Mucosa of descending colon (tissue), 3 donors: ENCODE data around the gene CELSR2. TPM values are rescaled to one million over a fixed set of nuclear protein-coding genes. Genes with fewer than 3 reads are reported as not detected.
"Not testable (repeated sequence)": the region's sequence is repeated elsewhere in the genome, so short reads cannot be mapped to it uniquely, and the experiment has no call there.

Experiments
- ATAC-seq: fragments of 200-7000 bp; cut with Tn5 transposase; one replicate; pipeline ENCODE4 v1.9.1; 2020; ENCODE audit warnings: mild to moderate bottlenecking, moderate library complexity
- DNase-seq, 3 donors: peaks; one replicate each; pipeline ENCODE4 v3.0.0-alpha.2; 2020
- H3K36me3 ChIP-seq: fragments of 200-600 bp; one replicate; pipeline ENCODE4 v1.8.0; 2021; ENCODE audit warnings: low read depth, mild to moderate bottlenecking
- H3K4me1 ChIP-seq: fragments of 200-600 bp; one replicate; pipeline ENCODE4 v1.8.0; 2021; ENCODE audit warnings: low read depth, mild to moderate bottlenecking
- H3K4me3 ChIP-seq: fragments of 200-600 bp; one replicate; pipeline ENCODE4 v1.8.0; 2021; ENCODE audit warnings: mild to moderate bottlenecking
- H3K9me3 ChIP-seq: fragments of 200-600 bp; one replicate; pipeline ENCODE4 v1.8.0; 2021; ENCODE audit warnings: mild to moderate bottlenecking
- intact Hi-C, 2 donors: fragments of 100-400 bp; cut with DNase I in 1 of 2; cut with micrococcal nuclease in 1 of 2; formaldehyde crosslinking; loops; one replicate each; pipeline versions ENCODE4 v1.11.0 to v1.11.1; 2022; cut with DNase I, micrococcal nuclease
- total RNA-seq, 3 donors: library from RNA; stranded (reverse); fragmentation: NEBNext Ultra II Directional in 2 of 3; extraction: Animal tissue kit (Norgen Biotek cat#: 25700) in 2 of 3; gene quantifications; one replicate each; pipeline versions ENCODE4 v1.2.1 to v1.2.4, GENCODE V29; 2021 to 2023
- TF ChIP-seq, protein P1 (sequence below): fragments of 200-600 bp; IDR thresholded peaks from one replicate; pipeline ENCODE4 v1.8.0; 2022; ENCODE audit warnings: antibody characterized with exemption, mild to moderate bottlenecking
- donor health status: DM: no; HTN: no; CAD: no; lungs with moderate emphysema.
- donor health status: DM: no; HTN: no; CAD: no.
- donor health status: DM: no; HTN: yes; CAD: no.

Gene CELSR2
- total RNA-seq, 3 donors from 2014 or later = 2.8 to 14.7 (median 3.2) TPM

DNA sequence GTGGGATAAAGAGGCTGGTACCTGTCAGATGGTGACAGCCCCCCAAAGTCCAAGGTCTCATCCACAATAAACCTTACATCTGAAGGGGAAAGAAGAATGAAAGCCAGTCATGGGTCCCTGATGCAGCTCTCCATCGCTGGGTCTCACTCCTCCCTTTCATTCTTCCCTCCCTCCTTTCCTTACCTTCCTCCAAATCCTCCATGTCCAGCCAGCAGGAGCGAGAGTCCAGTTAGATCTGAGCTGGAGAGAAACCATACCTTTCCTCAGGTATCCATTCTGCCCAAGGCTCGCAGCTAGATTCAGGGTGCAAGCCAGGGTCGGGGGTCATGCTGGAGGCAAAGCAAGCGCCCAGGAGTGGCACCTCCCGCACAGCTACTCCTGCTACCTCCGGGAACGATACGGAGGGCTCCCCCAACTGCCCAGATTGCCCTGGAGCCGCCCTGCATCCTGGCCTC, 33.2 kb downstream of the CELSR2 start:
- Histone ChIP-seq H3K9me3 (no peaks in the 10 kb centered on the region), H3K36me3 (no peaks in the 10 kb centered on the region), H3K4me1 (peaks cover 16% of the 10 kb centered on the region), H3K4me3 (no peak overlapping the region)
- no peak for DNase-seq
- intact Hi-C loops = no loop called here
- peak; percentile 18 for ATAC-seq
- TF ChIP-seq, protein P1, sequence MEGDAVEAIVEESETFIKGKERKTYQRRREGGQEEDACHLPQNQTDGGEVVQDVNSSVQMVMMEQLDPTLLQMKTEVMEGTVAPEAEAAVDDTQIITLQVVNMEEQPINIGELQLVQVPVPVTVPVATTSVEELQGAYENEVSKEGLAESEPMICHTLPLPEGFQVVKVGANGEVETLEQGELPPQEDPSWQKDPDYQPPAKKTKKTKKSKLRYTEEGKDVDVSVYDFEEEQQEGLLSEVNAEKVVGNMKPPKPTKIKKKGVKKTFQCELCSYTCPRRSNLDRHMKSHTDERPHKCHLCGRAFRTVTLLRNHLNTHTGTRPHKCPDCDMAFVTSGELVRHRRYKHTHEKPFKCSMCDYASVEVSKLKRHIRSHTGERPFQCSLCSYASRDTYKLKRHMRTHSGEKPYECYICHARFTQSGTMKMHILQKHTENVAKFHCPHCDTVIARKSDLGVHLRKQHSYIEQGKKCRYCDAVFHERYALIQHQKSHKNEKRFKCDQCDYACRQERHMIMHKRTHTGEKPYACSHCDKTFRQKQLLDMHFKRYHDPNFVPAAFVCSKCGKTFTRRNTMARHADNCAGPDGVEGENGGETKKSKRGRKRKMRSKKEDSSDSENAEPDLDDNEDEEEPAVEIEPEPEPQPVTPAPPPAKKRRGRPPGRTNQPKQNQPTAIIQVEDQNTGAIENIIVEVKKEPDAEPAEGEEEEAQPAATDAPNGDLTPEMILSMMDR = no peak

DNA sequence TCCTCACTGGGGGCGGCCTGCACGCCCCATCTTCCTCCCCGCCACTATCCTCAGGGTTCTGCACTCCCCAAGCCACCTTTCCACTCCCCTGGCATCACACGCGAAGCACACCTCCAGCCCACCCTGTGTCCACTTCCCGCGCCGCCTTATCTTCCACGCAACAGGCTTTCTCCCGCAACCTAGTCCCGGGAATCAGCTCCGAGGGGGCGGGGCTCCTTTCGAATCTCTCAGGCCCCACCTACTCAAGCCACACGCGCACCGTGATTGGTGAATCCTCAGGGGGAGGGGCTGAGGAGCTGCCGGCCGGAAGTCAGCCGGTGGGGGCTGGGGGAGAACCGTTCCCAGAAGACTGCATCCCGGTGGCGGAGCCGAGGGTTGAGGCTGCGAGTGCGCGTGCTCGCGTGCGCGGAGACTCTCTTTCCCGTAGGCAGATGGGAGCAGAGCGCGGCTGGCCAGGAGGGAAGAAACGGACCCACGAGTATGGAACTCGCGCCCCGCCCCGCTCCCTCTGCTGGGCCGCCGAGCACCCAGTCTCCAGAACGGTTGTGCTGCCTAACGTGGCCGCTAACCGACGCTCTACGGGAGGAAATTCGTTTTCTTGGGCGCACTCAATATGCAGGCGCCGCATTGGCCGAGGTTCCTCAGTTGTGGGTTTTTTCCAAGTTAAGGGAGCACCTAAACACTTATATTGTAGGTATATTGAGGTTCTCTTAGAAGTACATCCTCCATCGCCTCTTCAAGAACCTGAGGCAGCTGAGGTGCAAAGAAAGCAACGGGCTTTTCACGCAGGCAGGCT, 33.8 kb downstream of the CELSR2 start, which contains the start of gene PSRC1:
PSRC1 (minus strand) TSS at position 194 of the 796 bp plus-strand sequence.
- peak; percentile 96 to 99 (median 97) for DNase-seq
- peak within 1 kb of the TSS; percentile 34 for H3K4me3 ChIP-seq
- peak; percentile 99 for ATAC-seq
- TF ChIP-seq, protein P1 = peak; percentile 19
- no peaks in the 10 kb centered on the region for H3K36me3 ChIP-seq
- peaks cover 12% of the 10 kb centered on the region for H3K4me1 ChIP-seq
- intact Hi-C loops = no loop called here
- no peaks in the 10 kb centered on the region for H3K9me3 ChIP-seq

DNA sequence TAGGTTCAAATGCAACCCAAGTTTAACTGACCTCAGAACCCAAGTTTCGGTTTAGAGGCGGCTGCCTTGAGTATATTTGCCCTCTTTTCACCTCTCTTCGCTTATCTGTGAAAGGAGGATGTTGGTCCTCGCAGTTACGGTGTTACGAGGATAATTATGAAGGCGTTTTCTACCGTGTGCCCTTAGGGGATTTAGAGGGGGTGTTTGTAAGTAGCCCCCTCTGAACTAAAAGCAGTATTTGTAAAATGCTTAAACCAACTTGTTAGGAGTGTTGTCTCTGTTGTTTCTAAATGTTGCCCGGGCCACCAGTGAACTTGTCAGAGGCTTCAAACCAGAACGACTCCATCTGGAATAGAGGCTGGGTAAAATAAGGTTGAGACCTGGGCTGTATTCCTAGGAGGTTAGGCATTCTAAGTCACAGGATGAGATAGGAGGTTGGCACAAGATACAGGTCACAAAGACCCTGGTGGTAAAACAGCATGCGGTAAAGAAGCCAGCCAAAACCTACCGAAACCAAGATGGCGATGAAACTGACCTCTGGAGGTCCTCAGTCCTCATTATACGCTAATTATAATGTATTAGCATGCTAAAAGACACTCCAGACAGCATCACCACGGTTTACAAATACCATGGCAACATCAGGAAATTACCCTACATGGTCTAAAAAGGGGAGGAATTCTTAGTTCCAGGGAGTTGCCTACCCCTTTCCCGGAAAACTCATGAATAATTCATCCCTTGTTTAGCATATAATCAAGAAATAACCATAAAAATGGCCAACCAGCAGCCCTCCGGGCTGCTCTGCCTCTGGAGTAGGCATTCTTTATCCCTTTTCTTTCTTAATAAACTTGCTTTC, 34.6 kb downstream of the CELSR2 start:
- intact Hi-C loops = no loop called here
- peaks cover 12% of the 10 kb centered on the region for H3K4me1 ChIP-seq

DNA sequence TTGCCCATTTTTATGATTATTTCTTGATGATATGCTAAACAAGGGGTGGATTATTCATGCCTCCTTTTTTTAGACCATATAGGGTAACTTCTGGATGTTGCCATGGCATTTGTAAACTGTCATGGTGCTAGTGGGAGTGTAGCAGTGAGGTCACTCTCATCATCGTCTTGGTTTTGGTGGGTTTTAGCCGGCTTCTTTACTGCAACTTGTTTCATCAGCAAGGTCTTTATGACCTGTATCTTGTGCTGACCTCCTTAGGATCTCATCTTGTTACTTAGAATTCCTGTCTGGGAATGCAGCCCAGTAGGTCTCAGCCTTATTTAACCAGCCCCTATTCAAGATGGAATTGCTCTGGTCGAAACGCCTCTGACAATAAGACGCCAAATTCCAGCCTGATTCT, 37.4 kb downstream of the CELSR2 start:
- H3K36me3 ChIP-seq, intact Hi-C loops, H3K4me3 ChIP-seq, DNase-seq, H3K9me3 ChIP-seq, ATAC-seq: not testable (repeated sequence)
- peaks cover 12% of the 10 kb centered on the region for H3K4me1 ChIP-seq

More for the DNA sequence above, 34.6 kb downstream of the CELSR2 start:
- DNase-seq (no peak), ATAC-seq (peak; percentile 27)
- Histone ChIP-seq H3K4me3 (peak overlapping the region; percentile 34), H3K9me3 (no peaks in the 10 kb centered on the region), H3K36me3 (no peaks in the 10 kb centered on the region)
- TF ChIP-seq, protein P1 = no peak

DNA sequence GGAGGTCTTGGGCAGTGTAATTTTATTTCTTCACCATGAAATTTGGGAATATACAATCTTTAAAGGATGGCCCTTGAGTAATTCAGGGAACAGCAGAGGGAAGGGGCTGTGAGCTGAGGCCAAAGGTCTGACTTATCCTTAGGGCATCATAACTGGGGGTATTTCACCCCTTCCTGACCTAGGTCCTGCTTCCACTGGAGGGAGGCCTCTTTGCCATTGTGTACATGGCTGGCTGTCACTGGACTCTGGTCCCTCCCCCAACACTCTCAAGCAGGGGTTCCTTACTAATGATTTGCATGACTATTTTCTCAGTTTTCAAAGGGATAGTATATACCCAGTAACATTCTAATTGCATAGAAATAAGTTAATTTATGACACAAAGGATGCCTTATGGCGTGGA, 40.8 kb downstream of the CELSR2 start:
- ATAC-seq = no peak
- TF ChIP-seq, protein P1 = no peak
- no peaks in the 10 kb centered on the region for H3K36me3 ChIP-seq
- intact Hi-C loops = no loop called here
- H3K4me3 ChIP-seq = no peak overlapping the region
- DNase-seq = no peak
- H3K4me1 ChIP-seq = no peaks in the 10 kb centered on the region
- H3K9me3 ChIP-seq = no peaks in the 10 kb centered on the region

- TF ChIP-seq, protein P1 = no peak
- ATAC-seq (peak; percentile 28), DNase-seq (no peak)
- no peaks in the 10 kb centered on the region for H3K36me3 ChIP-seq
- no peak overlapping the region for H3K4me3 ChIP-seq
- H3K9me3 ChIP-seq = no peaks in the 10 kb centered on the region
- intact Hi-C loops = no loop called here
- H3K4me1 ChIP-seq = no peaks in the 10 kb centered on the region
Observed at GRCh38 chr1:109290998-109291397, 41.7 kb downstream of the CELSR2 start.
